Sigmoid colon (tissue), 4 donors: ENCODE measurements around the gene MUC5B.

Experiments used
- CTCF ChIP-seq, 4 experiments: fragments of 450-650 bp in 3 of 4; fragments of 200-600 bp in 1 of 4; IDR thresholded peaks; one replicate each; pipeline ENCODE4 v1.5.1; 2016 to 2019; ENCODE audit warnings: antibody characterized with exemption in 4 of 4, mild to moderate bottlenecking in 3 of 4, moderate library complexity in 2 of 4
- EP300 ChIP-seq, 4 donors: sonication (generic); formaldehyde crosslinking; IDR thresholded peaks; one replicate each; pipeline ENCODE4 v1.6.1; 2017; ENCODE audit warnings: antibody characterized with exemption in 4 of 4
- POLR2A ChIP-seq, 2 donors: fragments of 450-650 bp; IDR thresholded peaks; one replicate each; pipeline ENCODE4 v1.6.1; 2016; ENCODE audit warnings: antibody characterized with exemption in 2 of 2, mild to moderate bottlenecking in 2 of 2, moderate library complexity in 2 of 2

- TF ChIP-seq CTCF (IDR thresholded peaks at IDR 0.05) (no peak), POLR2A (IDR thresholded peaks at IDR 0.05) (no peak), EP300 (IDR thresholded peaks at IDR 0.05) (no peak)
Measured at GRCh38 chr11:1302461-1303125, 79.7 kb downstream of the MUC5B start.
